ENCODE measurements around the gene SEH1L.

- TF ChIP-seq CTCF (conservative IDR thresholded peaks at IDR 0.05; ENCODE audit: low read depth, low read length): no peak
- TF ChIP-seq EZH2 (IDR thresholded peaks at IDR 0.05; ENCODE audit: low read length, unreplicated experiment): no peak
- TF ChIP-seq EZH2phosphoT487 (IDR thresholded peaks at IDR 0.05; ENCODE audit: borderline replicate concordance, low read length): no peak
Measured at GRCh38 chr18:12995952-12996477, 48.2 kb downstream of the SEH1L start.

Measured in PC-3 (cell line).